Adrenal gland (tissue), 12 donors: ENCODE results near the gene CD44. TPM values are rescaled to one million over a fixed set of nuclear protein-coding genes. Genes with fewer than 3 reads are reported as not detected.

Source experiments
- DNase-seq, 7 donors: peaks; one replicate each; pipeline ENCODE4 v3.0.0-alpha.2; 2019 to 2020
- H3K27ac ChIP-seq, 5 donors: fragments of 200-600 bp; sonication (generic) in 4 of 5; 1 replicate in 3 of 5; 2 replicates in 2 of 5; pipeline versions ENCODE4 v1.5.1 to v1.8.0; 2016 to 2020; ENCODE audit warnings: mild to moderate bottlenecking in 1 of 5
- H3K27me3 ChIP-seq: fragments of 200-600 bp; 2 replicates; pipeline ENCODE4 v1.8.0; 2021
- H3K36me3 ChIP-seq, 2 donors: fragments of 200-600 bp; replicated peaks in 1 of 2; 1 replicate in 1 of 2; 2 replicates in 1 of 2; pipeline versions ENCODE4 v1.5.1 to v1.8.0; 2018 to 2022
- H3K4me1 ChIP-seq, 2 donors: fragments of 200-600 bp; replicated peaks in 1 of 2; 1 replicate in 1 of 2; 2 replicates in 1 of 2; pipeline versions ENCODE4 v1.5.1 to v1.8.0; 2018 to 2021
- H3K4me3 ChIP-seq, 4 donors: fragments of 200-600 bp; sonication (generic) in 3 of 4; one replicate each; pipeline ENCODE4 v1.5.1; 2016 to 2018
- H3K9me3 ChIP-seq, 3 donors: fragments of 200-600 bp; sonication (generic) in 1 of 3; replicated peaks in 1 of 3; 1 replicate in 2 of 3; 2 replicates in 1 of 3; pipeline versions ENCODE4 v1.5.1 to v1.8.0; 2016 to 2021
- CTCF ChIP-seq, 6 experiments: fragments of 450-650 bp in 4 of 6; fragments of 200-600 bp in 2 of 6; sonication (generic) in 1 of 6; IDR thresholded peaks; 1 replicate in 5 of 6; 2 replicates in 1 of 6; pipeline versions ENCODE4 v1.5.1 to v1.8.0; 2016 to 2021; ENCODE audit warnings: antibody characterized with exemption in 6 of 6, mild to moderate bottlenecking in 2 of 6, moderate library complexity in 1 of 6
- POLR2A ChIP-seq, 2 donors: fragments of 450-650 bp; IDR thresholded peaks; one replicate each; pipeline ENCODE4 v1.6.1; 2017; ENCODE audit warnings: antibody characterized with exemption in 2 of 2, mild to moderate bottlenecking in 2 of 2, moderate library complexity in 1 of 2
- whole genome bisulfite sequencing, 4 donors: extraction: QIAGEN DNeasy Blood & Tissue Kit in 2 of 4; methylation state at CpG; one replicate each; pipeline versions ENCODE4 v1.1.5 to v1.1.7; 2013 to 2017; 5-methylcytosine and 5-hydroxymethylcytosine counted together
- intact Hi-C, 2 donors: fragments of 100-400 bp; cut with DNase I; formaldehyde crosslinking; loops; one replicate each; pipeline versions ENCODE4 v1.14.1 to v1.15.0; 2022 to 2023
- polyA plus RNA-seq, 3 donors: library from polyadenylated mRNA; stranded (reverse); fragments of 200-250 nt in 2 of 3; fragments of 350-450 nt in 1 of 3; fragmentation: Illumina TruSeq in 1 of 3; extraction: RNeasy Lipid Tissue Mini Kit (QIAGEN cat#74804) in 1 of 3; gene quantifications; one replicate each; pipeline ENCODE4 v1.2.3, GENCODE V29; 2013 to 2014
- total RNA-seq, 9 donors: library from RNA; depleted of rRNA in 4 of 9; stranded (reverse); fragments of >200 nt in 4 of 9; fragments of 120-200 nt in 1 of 9; fragmentation: NEBNext Ultra II Directional in 1 of 9; extraction: Animal tissue kit (Norgen Biotek cat#: 25700) in 1 of 9; gene quantifications; one replicate each; pipeline versions ENCODE4 v1.1.0 to v1.2.4, GENCODE V29; 2013 to 2023
- donor health status: healthy with polysubstance abuse.
- donor health status: Bipolar disorder and iron deficiency.
- donor health status: DM: yes; HTN: yes; CAD: no.
- donor health status: DM: no; HTN: no; CAD: no.
- donor health status: DM: no; HTN: no; CAD: no.
- donor health status: DM: yes; HTN: yes; CAD: no.

Gene CD44
- total and polyA plus RNA-seq, 12 donors = 10.2 to 110 (median 77.5) TPM

- H3K27ac ChIP-seq = no peak overlapping the region
- no peaks in the 10 kb centered on the region for H3K36me3 ChIP-seq
- TF ChIP-seq POLR2A (IDR thresholded peaks at IDR 0.05) (no peak), CTCF (IDR thresholded peaks at IDR 0.05) (no peak)
- H3K9me3 ChIP-seq = no peaks in the 10 kb centered on the region
- intact Hi-C loops = no loop called here
- 81 to 94% (median 86%) methylated on average over 1 of the region's 1 CpG for WGBS, 4 donors
- no peak for DNase-seq
- peaks cover 9 to 67% of the 10 kb centered on the region in 2 donors for H3K4me1 ChIP-seq
- no peaks in the 10 kb centered on the region for H3K27me3 ChIP-seq
- H3K4me3 ChIP-seq = no peak overlapping the region
Measured at GRCh38 chr11:35165030-35165422, 26.1 kb downstream of the CD44 start.

- Histone ChIP-seq H3K9me3 (no peaks in the 10 kb centered on the region), H3K36me3 (no peaks in the 10 kb centered on the region), H3K27ac (peak overlapping the region in 2 of 5 donors; percentile 51 to 52), H3K27me3 (no peaks in the 10 kb centered on the region), H3K4me1 (peaks cover 9 to 71% of the 10 kb centered on the region in 2 donors), H3K4me3 (no peak overlapping the region)
- DNase-seq = peak in 2 of 7 donors; percentile 26 to 33
- WGBS, 4 donors = 60 to 79% (median 65%) methylated on average over 8 of the region's 8 CpGs
- TF ChIP-seq POLR2A (IDR thresholded peaks at IDR 0.05) = no peak
- TF ChIP-seq CTCF (IDR thresholded peaks at IDR 0.05) = no peak
- intact Hi-C loops = no loop called here
Measured at GRCh38 chr11:35165423-35166368, 26.7 kb downstream of the CD44 start.

GRCh38 chr11:35166369-35167360 is 27.7 kb downstream of the CD44 start:
- TF ChIP-seq CTCF (IDR thresholded peaks at IDR 0.05) (no peak), POLR2A (IDR thresholded peaks at IDR 0.05) (no peak)
- intact Hi-C loops = no loop called here
- no peaks in the 10 kb centered on the region for H3K9me3 ChIP-seq
- no peak overlapping the region for H3K4me3 ChIP-seq
- H3K36me3 ChIP-seq = no peaks in the 10 kb centered on the region
- H3K27ac ChIP-seq = peak overlapping the region in 3 of 5 donors; percentile 40 to 52 (median 51)
- H3K4me1 ChIP-seq = peaks cover 9 to 71% of the 10 kb centered on the region in 2 donors
- WGBS, 4 donors = 67 to 78% (median 76%) methylated on average over 11 of the region's 11 CpGs
- H3K27me3 ChIP-seq = no peaks in the 10 kb centered on the region
- DNase-seq = peak in 3 of 7 donors; percentile 30 to 62 (median 37)
